ENCODE data around the gene NCKAP1.

DNA sequence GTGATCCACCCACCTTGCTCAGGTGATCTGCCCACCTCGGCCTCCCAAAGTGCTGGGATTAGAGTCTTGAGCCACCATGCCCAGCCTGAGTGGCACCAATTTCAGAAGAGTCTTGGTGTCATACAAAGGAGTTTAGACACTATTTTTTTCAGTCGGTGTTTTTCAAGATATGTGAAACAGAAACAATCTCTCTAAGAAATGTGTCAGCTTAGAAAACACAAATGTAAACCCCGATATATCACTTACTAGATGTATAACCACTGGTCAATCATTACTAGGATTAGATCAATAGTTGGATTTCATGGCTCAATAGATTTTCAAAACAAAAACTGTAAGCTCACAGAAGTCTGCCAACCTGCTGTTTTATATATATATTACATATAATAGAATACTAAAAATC lies 104.6 kb downstream of the NCKAP1 start:
- TF ChIP-seq TP53 (CRISPR knock-in tag; IDR thresholded peaks at IDR 0.05) (no peak), EP300 (IDR thresholded peaks at IDR 0.05) (no peak), POLR2A (IDR thresholded peaks at IDR 0.05; ENCODE audit: low read length) (no peak), FOSL2 (IDR thresholded peaks at IDR 0.05) (no peak), FOSL2 (CRISPR knock-in tag; IDR thresholded peaks at IDR 0.05) (no peak), HDAC2 (IDR thresholded peaks at IDR 0.05) (no peak), NR3C1 (IDR thresholded peaks at IDR 0.05) (no peak), RCOR1 (IDR thresholded peaks at IDR 0.05; ENCODE audit: low read depth, low read length) (no peak), RAD21 (conservative IDR thresholded peaks at IDR 0.05 in 1 of 2, IDR thresholded peaks at IDR 0.05 in 1 of 2) (no peak)
- TF ChIP-seq, protein P1, sequence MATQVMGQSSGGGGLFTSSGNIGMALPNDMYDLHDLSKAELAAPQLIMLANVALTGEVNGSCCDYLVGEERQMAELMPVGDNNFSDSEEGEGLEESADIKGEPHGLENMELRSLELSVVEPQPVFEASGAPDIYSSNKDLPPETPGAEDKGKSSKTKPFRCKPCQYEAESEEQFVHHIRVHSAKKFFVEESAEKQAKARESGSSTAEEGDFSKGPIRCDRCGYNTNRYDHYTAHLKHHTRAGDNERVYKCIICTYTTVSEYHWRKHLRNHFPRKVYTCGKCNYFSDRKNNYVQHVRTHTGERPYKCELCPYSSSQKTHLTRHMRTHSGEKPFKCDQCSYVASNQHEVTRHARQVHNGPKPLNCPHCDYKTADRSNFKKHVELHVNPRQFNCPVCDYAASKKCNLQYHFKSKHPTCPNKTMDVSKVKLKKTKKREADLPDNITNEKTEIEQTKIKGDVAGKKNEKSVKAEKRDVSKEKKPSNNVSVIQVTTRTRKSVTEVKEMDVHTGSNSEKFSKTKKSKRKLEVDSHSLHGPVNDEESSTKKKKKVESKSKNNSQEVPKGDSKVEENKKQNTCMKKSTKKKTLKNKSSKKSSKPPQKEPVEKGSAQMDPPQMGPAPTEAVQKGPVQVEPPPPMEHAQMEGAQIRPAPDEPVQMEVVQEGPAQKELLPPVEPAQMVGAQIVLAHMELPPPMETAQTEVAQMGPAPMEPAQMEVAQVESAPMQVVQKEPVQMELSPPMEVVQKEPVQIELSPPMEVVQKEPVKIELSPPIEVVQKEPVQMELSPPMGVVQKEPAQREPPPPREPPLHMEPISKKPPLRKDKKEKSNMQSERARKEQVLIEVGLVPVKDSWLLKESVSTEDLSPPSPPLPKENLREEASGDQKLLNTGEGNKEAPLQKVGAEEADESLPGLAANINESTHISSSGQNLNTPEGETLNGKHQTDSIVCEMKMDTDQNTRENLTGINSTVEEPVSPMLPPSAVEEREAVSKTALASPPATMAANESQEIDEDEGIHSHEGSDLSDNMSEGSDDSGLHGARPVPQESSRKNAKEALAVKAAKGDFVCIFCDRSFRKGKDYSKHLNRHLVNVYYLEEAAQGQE (IDR thresholded peaks at IDR 0.05) = no peak
- TF ChIP-seq, protein P2, sequence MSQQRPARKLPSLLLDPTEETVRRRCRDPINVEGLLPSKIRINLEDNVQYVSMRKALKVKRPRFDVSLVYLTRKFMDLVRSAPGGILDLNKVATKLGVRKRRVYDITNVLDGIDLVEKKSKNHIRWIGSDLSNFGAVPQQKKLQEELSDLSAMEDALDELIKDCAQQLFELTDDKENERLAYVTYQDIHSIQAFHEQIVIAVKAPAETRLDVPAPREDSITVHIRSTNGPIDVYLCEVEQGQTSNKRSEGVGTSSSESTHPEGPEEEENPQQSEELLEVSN (IDR thresholded peaks at IDR 0.05; ENCODE audit: borderline replicate concordance, low read depth) = no peak
- TF ChIP-seq, protein P3, sequence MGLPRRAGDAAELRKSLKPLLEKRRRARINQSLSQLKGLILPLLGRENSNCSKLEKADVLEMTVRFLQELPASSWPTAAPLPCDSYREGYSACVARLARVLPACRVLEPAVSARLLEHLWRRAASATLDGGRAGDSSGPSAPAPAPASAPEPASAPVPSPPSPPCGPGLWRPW (IDR thresholded peaks at IDR 0.05) = no peak
- TF ChIP-seq, protein P4, sequence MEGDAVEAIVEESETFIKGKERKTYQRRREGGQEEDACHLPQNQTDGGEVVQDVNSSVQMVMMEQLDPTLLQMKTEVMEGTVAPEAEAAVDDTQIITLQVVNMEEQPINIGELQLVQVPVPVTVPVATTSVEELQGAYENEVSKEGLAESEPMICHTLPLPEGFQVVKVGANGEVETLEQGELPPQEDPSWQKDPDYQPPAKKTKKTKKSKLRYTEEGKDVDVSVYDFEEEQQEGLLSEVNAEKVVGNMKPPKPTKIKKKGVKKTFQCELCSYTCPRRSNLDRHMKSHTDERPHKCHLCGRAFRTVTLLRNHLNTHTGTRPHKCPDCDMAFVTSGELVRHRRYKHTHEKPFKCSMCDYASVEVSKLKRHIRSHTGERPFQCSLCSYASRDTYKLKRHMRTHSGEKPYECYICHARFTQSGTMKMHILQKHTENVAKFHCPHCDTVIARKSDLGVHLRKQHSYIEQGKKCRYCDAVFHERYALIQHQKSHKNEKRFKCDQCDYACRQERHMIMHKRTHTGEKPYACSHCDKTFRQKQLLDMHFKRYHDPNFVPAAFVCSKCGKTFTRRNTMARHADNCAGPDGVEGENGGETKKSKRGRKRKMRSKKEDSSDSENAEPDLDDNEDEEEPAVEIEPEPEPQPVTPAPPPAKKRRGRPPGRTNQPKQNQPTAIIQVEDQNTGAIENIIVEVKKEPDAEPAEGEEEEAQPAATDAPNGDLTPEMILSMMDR (IDR thresholded peaks at IDR 0.05) = no peak
- TF ChIP-seq, protein P5, sequence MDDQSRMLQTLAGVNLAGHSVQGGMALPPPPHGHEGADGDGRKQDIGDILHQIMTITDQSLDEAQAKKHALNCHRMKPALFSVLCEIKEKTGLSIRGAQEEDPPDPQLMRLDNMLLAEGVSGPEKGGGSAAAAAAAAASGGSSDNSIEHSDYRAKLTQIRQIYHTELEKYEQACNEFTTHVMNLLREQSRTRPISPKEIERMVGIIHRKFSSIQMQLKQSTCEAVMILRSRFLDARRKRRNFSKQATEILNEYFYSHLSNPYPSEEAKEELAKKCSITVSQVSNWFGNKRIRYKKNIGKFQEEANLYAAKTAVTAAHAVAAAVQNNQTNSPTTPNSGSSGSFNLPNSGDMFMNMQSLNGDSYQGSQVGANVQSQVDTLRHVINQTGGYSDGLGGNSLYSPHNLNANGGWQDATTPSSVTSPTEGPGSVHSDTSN (IDR thresholded peaks at IDR 0.05) = no peak
- TF ChIP-seq, protein P6, sequence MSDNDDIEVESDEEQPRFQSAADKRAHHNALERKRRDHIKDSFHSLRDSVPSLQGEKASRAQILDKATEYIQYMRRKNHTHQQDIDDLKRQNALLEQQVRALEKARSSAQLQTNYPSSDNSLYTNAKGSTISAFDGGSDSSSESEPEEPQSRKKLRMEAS (IDR thresholded peaks at IDR 0.05) = no peak
